ENCODE measurements around the gene EFNA2. TPM values are rescaled to one million over a fixed set of nuclear protein-coding genes. Genes with fewer than 3 reads are reported as not detected.

The EFNA2 gene
- total RNA-seq, 1 experiment from 2014 or later, result not detected

DNA sequence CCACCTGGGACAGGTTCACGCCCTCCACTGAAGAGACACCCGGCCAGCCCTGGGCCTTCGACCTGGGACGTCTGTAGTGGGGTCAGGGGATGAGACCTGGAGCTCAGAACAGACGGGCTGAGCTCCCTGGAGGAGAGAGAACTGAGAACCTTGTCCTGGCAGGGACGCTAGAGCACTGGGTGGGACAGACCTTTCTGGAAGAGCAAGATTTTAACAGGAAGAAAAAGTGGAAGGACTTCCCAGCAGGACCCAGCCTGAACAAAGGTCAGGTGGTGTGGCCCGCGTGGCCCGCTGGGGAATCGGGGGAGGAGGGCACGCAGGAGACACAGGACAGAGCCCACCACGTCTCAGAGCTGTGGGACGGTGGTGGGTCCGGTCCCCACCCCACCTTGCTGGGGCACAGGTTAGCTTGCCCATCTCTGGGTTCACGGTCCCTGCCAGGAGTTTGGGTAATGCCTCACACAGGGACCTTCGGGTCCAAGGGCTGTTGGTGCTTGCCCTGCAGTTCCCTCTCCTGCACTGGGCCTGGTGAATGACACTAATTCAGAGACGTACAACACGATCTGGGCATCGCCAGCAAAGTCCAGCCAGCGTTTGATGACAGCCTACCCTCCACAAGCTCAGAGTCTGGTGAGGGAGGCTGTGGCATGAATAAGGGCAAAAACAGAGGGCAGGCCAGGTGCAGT lies 1.2 kb upstream of the EFNA2 start:
- DNase-seq (ENCODE audit: low read depth), result peak; percentile 17

GRCh38 chr19:1284979-1285736 lies 515 bp upstream of the EFNA2 start:
- no peak for DNase-seq (ENCODE audit: low read depth)

- no peak for DNase-seq (ENCODE audit: low read depth)
Observed at GRCh38 chr19:1286487-1287353, 1.0 kb downstream of the EFNA2 start.

DNA sequence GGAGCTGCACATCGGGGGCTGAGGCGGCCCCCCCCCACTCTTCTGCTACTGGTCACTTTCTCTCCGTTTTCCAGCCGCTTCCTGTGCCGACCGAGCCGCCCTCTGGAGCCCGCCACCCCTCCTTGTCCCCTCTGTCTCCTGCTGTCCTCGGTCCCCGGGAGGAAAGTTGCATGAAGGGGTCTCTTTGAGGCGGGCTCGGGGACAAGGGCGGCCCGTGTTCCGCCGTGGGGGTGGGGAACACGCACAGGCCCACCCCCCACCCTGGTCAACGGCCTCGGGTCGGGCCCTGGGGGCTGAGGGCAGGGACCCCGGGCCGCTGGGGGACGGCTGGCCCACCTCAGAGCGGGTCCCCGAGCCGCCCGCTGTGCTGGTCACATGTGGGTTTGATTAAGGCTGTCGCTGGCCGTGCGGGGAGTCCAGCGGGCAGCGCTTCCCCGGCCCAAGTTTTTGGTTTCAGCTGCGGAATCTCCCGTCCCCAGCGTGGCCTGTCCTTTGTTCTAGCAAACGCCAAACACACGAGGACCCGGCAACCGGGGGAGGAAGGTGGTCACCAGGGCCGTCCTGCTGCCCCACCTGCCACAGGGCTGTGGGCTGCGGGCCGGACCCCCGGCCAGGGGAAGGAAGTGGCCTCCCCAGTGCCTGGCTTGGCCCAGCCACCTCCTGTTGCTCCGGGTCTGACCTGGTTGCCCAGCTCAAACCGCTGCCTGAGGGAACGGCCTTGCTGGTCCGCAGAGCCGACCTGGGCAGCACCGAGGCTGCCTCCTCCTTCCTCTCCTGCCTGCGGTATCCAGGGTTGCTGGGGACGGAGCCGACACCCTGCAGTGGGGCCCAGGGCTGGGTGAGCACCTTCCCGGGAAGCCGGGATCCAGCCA lies 1.9 kb downstream of the EFNA2 start:
- no peak for DNase-seq (ENCODE audit: low read depth)

- no peak for DNase-seq (ENCODE audit: low read depth)
Observed at GRCh38 chr19:1288226-1288612, 2.5 kb downstream of the EFNA2 start.

GRCh38 chr19:1288833-1289685 lies 3.4 kb downstream of the EFNA2 start:
- DNase-seq (ENCODE audit: low read depth), result no peak

DNA sequence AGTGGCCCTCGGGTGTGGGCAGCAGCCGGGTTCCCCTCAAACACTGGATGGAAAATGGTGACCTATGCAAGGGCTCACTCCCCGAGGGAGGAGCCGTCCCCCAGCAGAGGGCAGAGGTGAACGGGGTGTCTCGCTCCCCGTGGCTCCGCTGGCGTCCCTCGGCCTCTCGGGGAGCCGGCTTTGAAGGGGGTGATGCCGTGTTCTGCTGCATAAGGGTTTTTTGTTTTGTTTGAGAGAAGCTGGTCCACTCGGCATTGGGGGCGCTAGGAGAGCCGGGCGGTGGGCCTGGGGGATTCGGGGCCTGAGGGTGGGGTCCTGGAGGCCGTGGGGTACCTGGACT lies 4.0 kb downstream of the EFNA2 start:
- DNase-seq (ENCODE audit: low read depth), result no peak

GRCh38 chr19:1290196-1290702 lies 4.6 kb downstream of the EFNA2 start:
- DNase-seq (ENCODE audit: low read depth), result no peak

DNA sequence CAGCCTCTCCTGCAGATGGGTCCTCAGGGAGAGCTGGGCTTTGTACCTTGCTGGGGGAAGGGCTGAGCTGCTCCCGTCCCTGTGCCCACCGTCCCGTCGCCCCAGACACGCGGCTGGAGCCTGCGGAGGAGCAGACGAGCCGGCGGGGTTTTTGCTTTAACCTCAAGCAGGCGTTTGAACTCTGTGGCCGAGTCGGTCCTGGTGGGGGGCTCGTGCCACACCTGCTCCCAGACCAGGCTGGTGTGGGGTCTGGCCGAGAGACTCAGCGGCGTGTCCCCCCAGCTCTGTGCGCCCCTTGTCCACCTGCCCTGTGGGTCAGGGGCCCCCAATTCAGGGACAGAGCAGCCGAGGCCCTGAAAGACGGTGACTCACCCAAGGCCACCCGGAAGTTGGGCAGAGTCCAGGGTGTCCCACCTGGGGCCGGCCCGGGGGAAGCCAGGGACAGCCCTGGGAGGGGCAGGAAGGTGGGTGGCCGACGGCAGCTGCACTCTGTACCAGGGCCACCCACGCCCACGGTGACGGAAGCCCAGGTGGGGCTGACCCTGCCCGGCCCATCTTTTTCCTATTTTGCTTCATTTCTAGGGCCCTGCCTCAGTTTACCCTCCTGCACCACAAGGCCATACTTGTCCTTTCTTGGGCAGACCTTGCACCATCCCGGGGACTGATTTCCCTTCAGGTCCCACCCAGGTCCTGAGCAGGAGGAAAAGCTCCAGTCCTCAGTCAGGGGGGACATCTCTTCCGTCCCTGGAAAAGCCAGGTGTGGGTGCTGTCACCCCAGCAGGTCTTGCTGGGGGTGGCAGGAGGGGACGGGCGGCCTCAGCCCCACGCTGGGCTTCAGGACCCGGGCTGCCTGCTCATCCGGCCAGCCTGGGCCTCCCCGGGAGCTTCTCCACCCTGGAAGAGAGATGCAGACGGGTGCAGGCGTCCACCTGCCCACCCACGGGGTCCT lies 5.3 kb downstream of the EFNA2 start:
- DNase-seq (ENCODE audit: low read depth), result no peak

GRCh38 chr19:1291761-1292418 lies 6.2 kb downstream of the EFNA2 start:
- DNase-seq (ENCODE audit: low read depth), result no peak

DNA sequence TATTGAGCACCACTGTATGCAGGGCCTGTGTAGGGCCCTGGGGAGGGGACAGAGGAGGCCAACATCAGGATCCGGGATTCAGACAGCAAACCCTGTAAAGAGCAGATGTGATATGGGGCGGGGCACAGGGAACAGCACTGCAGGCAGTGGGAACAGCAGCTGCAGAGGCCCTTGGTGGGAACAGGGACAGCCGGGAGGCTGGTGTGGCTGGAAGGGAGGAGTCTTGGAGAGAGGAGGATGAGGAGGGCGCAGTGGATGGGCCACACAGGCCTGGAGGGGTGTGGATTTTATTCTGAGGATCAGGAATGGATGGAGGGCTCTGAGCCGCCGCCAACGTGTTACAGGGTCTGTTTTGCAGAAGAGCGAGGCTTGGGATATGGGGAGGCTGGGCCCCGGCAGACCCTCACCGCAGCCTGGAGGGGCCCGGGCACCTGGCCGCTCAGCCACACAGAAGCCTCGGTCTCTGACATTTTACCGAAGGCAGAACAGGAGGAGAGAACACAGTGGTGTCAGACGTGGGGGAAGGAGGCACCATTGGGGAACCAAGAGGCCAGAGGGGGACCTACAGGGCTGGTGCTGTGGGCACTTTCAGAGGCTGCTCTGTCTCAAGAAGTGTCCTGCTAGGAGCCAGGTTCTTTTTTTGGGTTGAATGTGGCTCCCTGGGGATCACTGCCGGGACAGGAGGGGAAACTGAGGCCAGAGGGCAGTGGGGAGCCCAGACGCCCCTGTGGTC lies 6.9 kb downstream of the EFNA2 start:
- DNase-seq (ENCODE audit: low read depth), result no peak

DNA sequence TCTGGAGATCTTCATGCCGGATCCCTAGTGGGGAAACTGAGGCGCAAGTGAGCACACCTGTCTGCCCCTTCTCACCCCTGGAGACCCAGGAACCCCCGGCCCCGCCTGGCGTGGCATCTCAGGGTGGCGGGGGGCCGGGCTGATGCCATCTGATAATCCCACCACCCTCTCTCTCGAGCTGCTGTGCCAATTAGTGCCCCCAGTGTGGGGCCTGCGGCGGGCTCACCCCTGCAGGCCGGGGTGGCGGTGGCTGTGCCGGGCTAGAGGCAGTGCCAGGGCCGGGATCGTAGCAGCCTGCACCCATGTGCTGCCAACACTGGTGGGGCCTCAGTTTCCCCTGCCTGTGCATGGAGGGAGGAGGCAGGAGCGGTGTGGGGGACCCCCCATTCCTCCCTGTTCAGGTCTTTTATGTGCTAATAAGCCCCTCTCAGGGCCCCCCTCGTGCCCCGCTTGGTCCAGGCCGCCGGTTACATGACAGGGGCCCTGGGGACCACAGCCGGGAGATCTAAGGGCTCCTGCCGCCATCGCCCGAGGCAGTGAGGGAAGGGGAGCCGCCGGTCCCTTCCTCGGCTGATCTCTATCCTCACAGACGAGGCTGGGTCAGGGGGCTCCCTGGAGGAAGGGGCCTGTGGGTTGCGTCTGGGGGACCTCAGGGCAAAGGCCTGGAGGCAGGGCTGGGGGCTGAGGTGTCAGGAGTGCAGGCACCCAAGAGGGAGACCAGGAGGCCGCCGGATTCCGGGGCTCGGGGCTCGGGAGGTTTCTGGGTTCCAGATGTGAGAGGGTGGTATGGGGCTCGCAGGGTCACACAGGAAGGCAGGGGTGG lies 8.3 kb downstream of the EFNA2 start:
- no peak for DNase-seq (ENCODE audit: low read depth)

DNA sequence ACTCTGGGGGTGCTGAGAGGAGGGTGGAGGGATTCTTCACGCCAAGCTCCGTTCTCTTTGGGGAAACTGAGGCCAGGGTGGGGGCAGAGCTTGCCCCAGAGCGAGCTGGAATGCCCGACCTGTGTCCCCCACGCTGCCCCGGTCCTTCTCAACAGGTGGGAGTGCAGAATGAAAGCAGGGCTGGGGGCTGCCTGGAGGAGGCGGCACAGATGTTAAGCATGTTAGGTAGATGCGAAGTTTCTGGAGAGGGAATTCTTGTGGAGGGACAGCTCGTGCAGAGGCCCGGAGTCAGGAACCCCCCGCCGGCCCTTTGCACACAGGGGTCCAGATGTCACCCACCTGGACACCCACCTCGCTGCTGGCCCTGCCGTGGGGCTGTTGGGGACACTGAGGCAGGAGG lies 9.0 kb downstream of the EFNA2 start:
- no peak for DNase-seq (ENCODE audit: low read depth)

DNA sequence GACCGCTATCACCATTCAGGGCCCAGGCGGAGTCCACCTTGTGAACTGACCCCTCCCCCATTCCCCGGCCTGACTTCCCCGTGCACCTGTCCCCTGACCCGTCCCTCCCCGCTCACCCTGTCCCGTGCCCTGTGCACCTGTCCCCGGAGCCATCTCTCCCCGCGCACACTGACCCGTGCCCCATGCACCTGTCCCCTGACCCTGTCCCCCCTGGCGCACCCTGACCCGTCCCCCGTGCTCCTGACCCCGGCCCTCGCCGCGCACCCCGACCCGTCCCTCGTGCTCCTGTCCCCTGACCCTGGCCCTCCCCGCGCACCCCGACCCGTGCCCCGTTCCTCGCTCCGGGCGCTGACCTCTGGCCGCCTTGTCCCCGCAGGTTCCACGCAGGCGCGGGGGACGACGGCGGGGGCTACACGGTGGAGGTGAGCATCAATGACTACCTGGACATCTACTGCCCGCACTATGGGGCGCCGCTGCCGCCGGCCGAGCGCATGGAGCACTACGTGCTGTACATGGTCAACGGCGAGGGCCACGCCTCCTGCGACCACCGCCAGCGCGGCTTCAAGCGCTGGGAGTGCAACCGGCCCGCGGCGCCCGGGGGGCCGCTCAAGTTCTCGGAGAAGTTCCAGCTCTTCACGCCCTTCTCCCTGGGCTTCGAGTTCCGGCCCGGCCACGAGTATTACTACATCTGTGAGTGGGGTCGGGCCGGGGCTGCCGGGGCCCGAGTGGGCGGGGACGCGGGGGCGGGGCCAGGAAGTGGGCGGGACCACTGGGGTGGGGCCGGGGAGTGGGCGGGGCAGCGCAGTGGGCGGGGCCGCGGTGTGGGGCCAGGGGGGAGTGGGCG lies 9.7 kb downstream of the EFNA2 start:
- DNase-seq (ENCODE audit: low read depth), result no peak

DNA sequence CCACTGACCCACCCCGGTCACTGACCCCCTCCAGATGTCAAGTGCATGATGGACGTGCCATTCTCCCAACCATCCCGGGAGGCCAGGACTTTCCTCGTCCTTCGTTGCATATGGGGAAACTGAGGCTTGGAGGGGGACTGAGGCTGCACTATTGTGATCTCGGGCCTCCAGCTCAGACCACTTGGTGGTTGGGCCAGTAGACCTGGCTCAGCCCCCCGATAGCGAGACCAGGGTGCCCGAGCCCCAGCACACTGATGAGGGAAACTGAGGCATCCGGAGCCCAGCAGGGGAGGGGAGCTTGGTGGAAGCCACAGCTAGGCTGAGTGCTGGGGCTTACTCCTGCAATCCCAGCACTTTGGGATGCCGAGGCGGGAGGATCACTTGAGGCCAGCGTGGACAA lies 10.4 kb downstream of the EFNA2 start:
- no peak for DNase-seq (ENCODE audit: low read depth)

DNA sequence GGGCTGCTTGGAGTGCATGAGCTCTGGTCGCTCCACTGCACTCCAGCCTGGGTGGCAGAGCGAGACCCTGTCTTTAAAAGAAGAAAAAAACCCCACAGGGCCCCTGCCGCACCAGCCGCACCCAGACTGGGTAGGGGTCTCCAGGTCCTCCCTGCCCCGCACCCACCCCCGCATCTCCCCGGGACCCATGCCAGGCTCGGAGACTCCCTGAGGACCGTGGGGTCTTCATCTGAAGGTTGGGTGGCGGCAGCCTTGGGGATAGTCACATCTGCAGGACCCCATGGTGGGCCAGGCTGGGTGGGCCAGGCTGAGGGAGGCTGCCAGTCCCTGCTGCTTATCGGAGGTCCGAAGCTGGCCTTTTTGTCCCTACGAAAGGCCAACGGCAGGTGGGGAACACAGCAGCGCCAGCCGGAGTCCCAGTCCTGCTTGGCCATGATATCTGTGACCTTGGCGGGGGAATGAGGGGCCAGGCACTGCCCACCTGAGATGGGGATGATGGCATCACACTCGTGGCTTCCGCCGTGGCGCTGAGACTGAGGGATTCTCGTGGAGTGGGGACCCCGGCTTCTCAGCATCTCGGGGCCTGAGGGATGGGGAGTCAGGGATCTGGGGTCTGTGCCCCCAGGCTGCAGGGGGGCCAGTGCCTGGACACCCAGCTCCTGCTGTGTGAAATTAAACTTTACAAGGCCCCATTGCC lies 11.1 kb downstream of the EFNA2 start:
- DNase-seq (ENCODE audit: low read depth), result no peak
